HepG2 (cell line): Measurements from ENCODE around the gene SPACDR. TPM values are rescaled to one million over a fixed set of nuclear protein-coding genes. Genes with fewer than 3 reads are reported as not detected.
A peak's percentile ranks its signal among the peaks of the same experiment; 100 is the strongest.

Experiments
- ATM ChIP-seq: fragments of 450-650 bp; IDR thresholded peaks from 2 replicates; pipeline ENCODE4 v1.7.1; 2017; ENCODE audit warnings: mild to moderate bottlenecking, borderline replicate concordance
- NFYB ChIP-seq: sonication (generic); formaldehyde crosslinking; IDR thresholded peaks from 2 replicates; pipeline ENCODE4 v1.4.0; 2020; ENCODE audit warnings: missing genetic modification reagents
- SRSF1 ChIP-seq: fragments of 200-400 bp; formaldehyde crosslinking; optimal IDR thresholded peaks from 2 replicates; pipeline ENCODE3; 2017; ENCODE audit warnings: mild to moderate bottlenecking, low read depth, low read length, moderate library complexity
- ZNF790 ChIP-seq: sonication (generic); formaldehyde crosslinking; IDR thresholded peaks from 2 replicates; pipeline ENCODE4 v1.8.0; 2022; ENCODE audit warnings: missing genetic modification reagents, mild to moderate bottlenecking, borderline replicate concordance
- polyA plus RNA-seq, 8 experiments: library from polyadenylated mRNA; depleted of rRNA in 3 of 8; stranded (reverse) in 7 of 8; unstranded in 1 of 8; fragments of >200 nt; fragmentation: Illumina TruSeq in 4 of 8; extraction: Trizol in 4 of 8; gene quantifications; 2 replicates each; pipeline versions ENCODE4 v1.2.1 to v1.2.3, GENCODE V29; 2011 to 2016; ENCODE audit warnings: low read depth in 4 of 8, missing spikeins in 1 of 8, mixed read lengths in 1 of 8; ENCODE audit not compliant: insufficient read depth in 1 of 8
- total RNA-seq, 5 experiments: library from RNA; depleted of rRNA; stranded (reverse); fragments of >200 nt; fragmentation: Illumina TruSeq; extraction: Trizol; gene quantifications; 2 replicates each; pipeline ENCODE4 v1.2.3, GENCODE V29; 2016; ENCODE audit warnings: low read depth in 1 of 5
- TF ChIP-seq, protein P1 (sequence below): sonication (generic); formaldehyde crosslinking; IDR thresholded peaks from 2 replicates; pipeline ENCODE4 v1.9.0; 2021; ENCODE audit warnings: mild to moderate bottlenecking, missing genetic modification reagents

SPACDR gene
- total and polyA plus RNA-seq, 2 of the 13 experiments (the other 11 are each of a cell fraction or from before 2014, with no cell fraction given): 0.41 TPM; not detected in 1

GRCh38 chr7:100428199-100428966 is 35.7 kb downstream of the SPACDR start, which contains the start of gene ZCWPW1 (continued):
- TF ChIP-seq, protein P1, sequence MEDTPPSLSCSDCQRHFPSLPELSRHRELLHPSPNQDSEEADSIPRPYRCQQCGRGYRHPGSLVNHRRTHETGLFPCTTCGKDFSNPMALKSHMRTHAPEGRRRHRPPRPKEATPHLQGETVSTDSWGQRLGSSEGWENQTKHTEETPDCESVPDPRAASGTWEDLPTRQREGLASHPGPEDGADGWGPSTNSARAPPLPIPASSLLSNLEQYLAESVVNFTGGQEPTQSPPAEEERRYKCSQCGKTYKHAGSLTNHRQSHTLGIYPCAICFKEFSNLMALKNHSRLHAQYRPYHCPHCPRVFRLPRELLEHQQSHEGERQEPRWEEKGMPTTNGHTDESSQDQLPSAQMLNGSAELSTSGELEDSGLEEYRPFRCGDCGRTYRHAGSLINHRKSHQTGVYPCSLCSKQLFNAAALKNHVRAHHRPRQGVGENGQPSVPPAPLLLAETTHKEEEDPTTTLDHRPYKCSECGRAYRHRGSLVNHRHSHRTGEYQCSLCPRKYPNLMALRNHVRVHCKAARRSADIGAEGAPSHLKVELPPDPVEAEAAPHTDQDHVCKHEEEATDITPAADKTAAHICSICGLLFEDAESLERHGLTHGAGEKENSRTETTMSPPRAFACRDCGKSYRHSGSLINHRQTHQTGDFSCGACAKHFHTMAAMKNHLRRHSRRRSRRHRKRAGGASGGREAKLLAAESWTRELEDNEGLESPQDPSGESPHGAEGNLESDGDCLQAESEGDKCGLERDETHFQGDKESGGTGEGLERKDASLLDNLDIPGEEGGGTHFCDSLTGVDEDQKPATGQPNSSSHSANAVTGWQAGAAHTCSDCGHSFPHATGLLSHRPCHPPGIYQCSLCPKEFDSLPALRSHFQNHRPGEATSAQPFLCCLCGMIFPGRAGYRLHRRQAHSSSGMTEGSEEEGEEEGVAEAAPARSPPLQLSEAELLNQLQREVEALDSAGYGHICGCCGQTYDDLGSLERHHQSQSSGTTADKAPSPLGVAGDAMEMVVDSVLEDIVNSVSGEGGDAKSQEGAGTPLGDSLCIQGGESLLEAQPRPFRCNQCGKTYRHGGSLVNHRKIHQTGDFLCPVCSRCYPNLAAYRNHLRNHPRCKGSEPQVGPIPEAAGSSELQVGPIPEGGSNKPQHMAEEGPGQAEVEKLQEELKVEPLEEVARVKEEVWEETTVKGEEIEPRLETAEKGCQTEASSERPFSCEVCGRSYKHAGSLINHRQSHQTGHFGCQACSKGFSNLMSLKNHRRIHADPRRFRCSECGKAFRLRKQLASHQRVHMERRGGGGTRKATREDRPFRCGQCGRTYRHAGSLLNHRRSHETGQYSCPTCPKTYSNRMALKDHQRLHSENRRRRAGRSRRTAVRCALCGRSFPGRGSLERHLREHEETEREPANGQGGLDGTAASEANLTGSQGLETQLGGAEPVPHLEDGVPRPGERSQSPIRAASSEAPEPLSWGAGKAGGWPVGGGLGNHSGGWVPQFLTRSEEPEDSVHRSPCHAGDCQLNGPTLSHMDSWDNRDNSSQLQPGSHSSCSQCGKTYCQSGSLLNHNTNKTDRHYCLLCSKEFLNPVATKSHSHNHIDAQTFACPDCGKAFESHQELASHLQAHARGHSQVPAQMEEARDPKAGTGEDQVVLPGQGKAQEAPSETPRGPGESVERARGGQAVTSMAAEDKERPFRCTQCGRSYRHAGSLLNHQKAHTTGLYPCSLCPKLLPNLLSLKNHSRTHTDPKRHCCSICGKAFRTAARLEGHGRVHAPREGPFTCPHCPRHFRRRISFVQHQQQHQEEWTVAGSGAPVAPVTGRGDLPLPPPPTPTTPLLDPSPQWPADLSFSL (CRISPR knock-in tag): peak; percentile 52; the same call in 1 of the 2 replicates
- TF ChIP-seq NFYB (peak; percentile 78), ZNF790 (CRISPR knock-in tag) (peak; percentile 90; the same call in 1 of the 2 replicates), ATM (no peak), SRSF1 (peak; percentile 98)
